Umbilical cord (tissue), 2 donors: ENCODE measurements around the gene ZNF280B. TPM values are rescaled to one million over a fixed set of nuclear protein-coding genes. Genes with fewer than 3 reads are reported as not detected.
"Not testable (repeated sequence)": the region's sequence is repeated elsewhere in the genome, so short reads cannot be mapped to it uniquely, and the experiment has no call there.

Source experiments
- DNase-seq: peaks from one replicate; pipeline ENCODE4 v3.0.0-alpha.2; 2015; ENCODE audit warnings: low spot score
- total RNA-seq: library from RNA; depleted of rRNA; stranded (reverse); fragments of >200 nt; gene quantifications from one replicate; pipeline ENCODE4 v1.2.3, GENCODE V29; 2014; ENCODE audit warnings: low replicate concordance; ENCODE audit not compliant: insufficient read depth

The ZNF280B gene
- total RNA-seq, 1 donor from 2014 or later: 1.9 TPM

DNA sequence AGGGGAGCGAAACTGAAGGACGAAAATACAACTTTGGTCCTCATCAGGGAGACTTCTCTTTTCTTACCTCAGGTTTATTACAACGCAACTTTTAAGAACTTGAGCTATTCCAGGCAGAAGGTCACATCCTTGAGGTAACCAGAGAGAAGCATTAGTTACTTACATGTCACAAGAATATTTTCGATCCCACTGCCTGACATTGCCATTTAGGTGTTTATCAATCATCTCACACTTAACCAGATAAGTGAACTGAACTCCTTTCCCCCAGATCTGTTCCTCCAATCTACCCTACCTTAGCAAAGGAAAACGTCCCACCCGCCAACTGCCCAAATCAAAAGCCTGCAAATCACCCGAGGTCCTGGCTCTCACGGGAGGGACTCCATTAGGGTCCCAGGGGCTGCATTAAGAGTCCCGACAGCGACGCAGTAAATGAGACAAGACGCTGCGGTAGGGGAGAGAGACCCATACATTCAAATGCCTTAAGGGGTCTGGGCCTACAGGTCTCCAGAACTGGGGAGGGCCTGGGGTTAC, 734 bp downstream of the ZNF280B start:
- no peak for DNase-seq

DNA sequence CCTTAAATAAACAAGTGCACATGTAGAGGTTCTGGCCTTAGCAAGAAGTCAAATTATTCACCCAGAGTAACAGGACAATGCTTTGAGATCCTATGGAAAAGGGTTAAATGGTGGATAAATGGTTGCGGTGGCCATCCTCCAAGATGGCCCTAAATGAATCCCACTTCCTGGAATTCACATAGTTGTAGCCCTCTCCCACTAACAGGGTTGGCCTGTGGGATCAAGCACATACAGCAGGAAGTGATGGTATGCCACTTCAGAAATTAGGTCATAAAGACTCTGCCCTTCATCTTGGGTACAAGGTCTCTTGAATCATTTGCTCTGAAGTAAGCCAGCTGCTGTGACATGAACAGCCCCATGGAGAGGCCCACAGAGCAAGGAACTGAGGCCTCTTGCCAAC, 1.8 kb downstream of the ZNF280B start:
- DNase-seq: no peak

DNA sequence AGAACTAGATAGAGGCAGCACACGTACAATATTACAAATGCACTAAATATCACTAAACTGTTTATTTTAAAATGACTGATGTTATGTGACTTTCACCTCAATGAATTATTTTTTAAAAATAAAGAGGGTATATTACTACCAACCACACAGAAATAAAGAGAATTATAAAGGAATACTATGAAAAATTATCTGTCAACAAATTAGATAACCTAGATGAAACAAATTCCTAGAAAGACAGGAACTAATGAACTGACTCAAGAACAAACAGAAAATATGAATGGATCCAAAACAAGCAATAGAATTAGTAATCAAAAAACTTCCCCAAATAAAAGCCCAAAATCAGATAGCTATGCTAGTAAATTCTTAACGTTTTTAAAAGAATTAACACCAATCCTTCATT, 10.3 kb downstream of the ZNF280B start:
- DNase-seq: no peak

GRCh38 chr22:22491589-22491988, 17.0 kb downstream of the ZNF280B start:
- DNase-seq: not testable (repeated sequence)

GRCh38 chr22:22488736-22489135, 19.8 kb downstream of the ZNF280B start:
- no peak for DNase-seq

GRCh38 chr22:22487869-22488597, 20.5 kb downstream of the ZNF280B start:
- DNase-seq: no peak

GRCh38 chr22:22487059-22487458, 21.5 kb downstream of the ZNF280B start:
- no peak for DNase-seq

DNA sequence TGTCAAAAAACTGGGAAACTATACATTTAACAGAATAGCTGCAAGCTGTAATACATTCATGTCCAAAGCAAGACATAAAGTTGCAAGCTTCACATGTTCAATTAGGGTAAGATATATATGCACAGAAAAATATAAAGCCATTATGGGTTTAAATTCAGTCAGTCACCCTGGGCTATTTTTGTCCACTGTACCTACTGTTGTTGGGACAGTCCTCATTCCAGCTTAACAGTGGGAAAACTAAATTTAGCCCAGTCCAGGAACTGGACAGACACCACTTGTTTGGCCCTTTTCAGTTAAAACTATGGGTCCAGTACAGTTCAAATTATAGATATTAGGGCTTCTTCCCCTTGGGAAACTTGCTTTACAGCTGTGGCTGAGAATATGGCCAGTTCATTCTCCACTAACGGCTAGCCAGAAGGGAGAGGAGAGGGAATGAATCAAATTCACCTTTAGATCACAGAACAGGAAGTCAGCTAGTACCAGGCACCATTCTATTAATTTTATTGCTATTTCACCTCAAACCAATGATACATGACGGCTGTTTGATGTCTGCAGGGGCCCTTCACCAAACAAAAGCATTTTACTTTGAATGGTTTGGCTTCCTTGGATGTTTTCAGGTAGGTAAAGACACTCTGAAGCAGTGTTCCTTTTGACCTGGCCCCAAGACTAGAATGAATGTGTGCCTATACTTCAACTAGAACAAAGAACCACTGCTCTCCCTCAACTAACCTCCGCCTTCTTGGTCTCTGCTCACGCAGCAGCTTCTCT, 22.2 kb downstream of the ZNF280B start:
- no peak for DNase-seq

DNA sequence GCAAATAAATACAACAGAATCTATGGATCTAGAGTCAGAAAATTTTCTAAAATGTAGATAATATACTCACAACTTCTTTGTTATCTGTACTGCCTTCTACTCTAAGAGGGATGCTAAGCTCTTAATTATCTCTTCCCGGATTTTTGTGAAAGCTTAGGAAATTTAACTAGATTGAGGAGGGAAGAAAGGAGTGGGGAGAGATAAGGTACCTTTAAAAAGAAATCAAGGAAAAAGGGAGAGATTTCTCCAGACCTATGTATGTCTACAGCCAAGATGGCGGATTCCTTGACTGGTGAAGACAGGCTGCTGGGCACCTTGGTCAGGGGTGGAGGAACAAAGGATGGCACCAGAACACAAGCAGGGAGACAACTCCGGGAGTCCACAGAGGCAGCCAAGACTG, 23.0 kb downstream of the ZNF280B start:
- no peak for DNase-seq

- DNase-seq: no peak
Measured at GRCh38 chr22:22484023-22484422, 24.5 kb downstream of the ZNF280B start.

- DNase-seq: no peak
Measured at GRCh38 chr22:22480940-22481339, 27.6 kb downstream of the ZNF280B start.

- no peak for DNase-seq
Measured at GRCh38 chr22:22479999-22480532, 28.5 kb downstream of the ZNF280B start.

- DNase-seq: no peak
Measured at GRCh38 chr22:22479116-22479515, 29.4 kb downstream of the ZNF280B start.

- no peak for DNase-seq
Measured at GRCh38 chr22:22478470-22478869, 30.1 kb downstream of the ZNF280B start.

DNA sequence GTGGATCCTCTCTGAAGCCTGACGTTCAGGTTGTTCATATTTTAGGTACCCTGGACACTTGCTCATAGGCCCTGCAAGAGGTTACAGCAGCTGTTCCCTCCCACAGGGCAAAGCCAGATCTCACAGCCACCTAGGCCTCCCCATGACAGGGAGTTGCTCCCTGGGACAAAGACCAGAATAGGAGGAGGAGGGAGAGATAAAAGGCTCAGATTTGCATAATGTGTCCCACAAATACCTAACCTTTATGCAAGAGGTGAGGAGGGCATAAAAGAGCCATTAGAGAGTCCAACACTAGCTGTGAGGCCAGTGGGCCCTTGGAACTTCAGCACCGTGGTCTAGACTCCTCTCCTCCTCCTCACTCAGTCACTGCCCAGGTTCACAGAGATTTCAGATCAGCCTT, 33.8 kb downstream of the ZNF280B start:
- no peak for DNase-seq

DNA sequence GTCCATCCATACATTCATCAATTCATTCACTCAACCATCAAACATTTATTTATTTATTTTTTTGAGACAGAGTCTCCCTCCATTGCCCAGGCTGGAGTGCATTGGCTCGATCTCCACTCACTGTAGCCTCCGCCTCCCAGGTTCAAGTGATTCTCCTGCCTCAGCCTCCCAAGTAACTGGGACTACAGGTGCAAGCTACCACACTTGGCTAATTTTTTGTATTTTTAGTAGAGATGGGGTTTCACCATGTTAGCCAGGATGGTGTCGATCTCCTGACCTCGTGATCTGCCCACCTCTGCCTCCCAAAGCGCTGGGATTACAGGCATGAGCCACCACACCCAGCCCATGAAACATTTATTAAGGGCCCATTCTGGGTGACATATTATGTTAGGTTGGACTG, 37.4 kb downstream of the ZNF280B start:
- DNase-seq: not testable (repeated sequence)

GRCh38 chr22:22469527-22469926, 39.0 kb downstream of the ZNF280B start:
- DNase-seq: no peak

- not testable (repeated sequence) for DNase-seq
Measured at GRCh38 chr22:22468794-22469469, 39.6 kb downstream of the ZNF280B start.

DNA sequence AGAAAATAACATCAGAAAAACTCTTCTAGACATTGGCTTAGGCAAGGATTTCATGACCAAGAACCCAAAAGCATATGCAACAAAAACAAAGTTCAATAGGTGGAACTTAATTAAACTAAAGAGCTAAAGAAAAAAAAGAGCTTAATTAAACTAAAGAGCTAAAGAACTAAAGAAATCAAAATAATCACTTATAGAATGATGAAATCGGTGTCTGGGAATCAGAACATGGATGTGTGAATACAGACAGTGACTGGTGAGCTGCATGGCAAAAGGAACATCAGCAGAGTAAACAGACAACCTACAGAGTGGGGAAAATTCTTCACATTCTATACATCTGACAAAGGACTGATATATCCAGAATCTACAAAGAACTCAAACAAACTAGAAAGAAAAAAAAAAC, 41.4 kb downstream of the ZNF280B start:
- DNase-seq: no peak

- no peak for DNase-seq
Measured at GRCh38 chr22:22465782-22466181, 42.8 kb downstream of the ZNF280B start.

DNA sequence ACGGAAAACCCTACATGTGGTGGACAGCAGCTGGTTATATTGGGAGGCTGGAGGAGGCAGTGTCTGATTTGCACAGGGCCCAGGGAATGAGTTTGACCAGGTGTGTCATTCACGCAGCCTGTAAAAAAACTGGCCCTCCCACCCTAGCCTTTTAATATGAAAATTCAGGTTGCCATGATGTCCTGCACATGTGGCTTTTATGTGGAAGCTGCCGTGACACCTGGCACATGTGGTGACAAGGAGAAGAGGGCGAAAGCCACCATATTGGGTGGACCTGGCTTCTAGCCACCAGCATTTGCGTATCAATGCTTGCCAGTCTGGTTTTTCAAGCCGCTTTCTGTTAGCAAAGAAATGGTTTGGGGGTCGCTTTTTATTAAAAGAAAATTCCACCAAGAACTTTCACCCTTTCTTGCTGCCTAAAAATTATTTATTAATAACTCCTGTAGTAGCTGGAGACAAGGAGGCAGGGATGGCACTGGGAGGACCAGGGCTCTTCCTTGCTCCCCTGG, 43.4 kb downstream of the ZNF280B start:
- DNase-seq: no peak

- DNase-seq: no peak
Measured at GRCh38 chr22:22464541-22465054, 43.9 kb downstream of the ZNF280B start.
